Inflammatory macrophage (primary cell): ENCODE data around the gene F13A1.
A peak's percentile ranks its signal among the peaks of the same experiment; 100 is the strongest.

Experiments used
- DNase-seq, 2 donors: peaks; one replicate each; pipeline ENCODE4 v3.0.0-alpha.2; 2020 to 2022

The F13A1 gene

DNA sequence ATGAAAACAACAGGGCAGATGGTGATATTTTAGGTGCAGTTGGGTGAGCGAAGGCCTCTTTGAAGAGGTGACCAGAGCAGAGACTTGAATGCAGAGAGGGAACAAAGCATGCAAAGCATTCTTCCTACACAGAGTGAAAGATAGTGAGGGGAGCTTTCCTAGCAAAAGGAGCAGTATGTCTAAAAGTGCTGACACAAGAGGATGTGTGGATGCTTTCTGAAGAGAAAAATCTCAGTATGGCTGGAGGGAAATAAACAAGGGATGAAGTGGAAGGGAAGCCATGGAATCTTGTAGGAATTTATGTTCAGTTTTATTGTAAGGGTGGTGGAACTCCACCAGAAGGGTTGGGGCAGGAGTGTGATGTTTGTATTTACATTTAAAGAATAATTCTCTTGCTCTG lies 128.6 kb downstream of the F13A1 start:
- DNase-seq: no peak

DNA sequence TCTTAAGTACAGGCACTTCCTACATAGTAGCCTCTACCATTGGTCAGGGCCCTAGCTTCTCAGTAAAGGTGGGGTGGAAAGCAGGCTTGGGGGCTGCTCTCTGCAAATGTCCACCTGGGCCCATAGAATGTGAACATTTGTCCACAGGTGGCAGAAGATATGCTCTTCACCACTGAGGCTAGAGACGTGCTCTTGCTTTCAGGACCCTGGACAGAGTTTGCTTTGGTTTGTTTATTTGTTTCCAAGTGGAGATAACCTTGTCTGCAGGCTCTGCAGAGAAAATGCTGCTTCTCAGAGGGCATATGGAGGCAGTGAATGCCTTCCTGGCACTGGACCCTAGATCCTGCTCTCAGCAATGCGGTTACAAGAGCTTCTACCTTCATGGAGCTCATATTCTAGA lies 129.0 kb downstream of the F13A1 start:
- no peak for DNase-seq

DNA sequence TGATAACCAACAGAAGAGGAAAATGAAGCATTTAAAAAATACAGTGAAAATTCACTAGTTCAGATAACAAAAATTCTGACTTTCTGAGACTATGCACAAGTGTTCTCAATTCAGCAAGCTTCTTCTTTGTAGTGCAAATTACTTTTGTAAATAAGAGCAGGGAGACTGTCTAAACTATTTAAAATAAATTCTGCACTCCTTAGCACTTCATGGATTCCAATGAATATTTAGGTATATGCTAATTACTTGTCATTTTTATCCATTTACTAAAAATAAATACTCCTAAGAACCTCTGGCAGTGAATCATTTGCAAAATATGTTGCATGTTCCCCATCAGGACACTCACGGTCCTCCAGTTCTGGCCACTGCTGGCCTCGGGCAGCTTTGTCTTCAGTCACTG lies 139.8 kb downstream of the F13A1 start:
- no peak for DNase-seq

DNA sequence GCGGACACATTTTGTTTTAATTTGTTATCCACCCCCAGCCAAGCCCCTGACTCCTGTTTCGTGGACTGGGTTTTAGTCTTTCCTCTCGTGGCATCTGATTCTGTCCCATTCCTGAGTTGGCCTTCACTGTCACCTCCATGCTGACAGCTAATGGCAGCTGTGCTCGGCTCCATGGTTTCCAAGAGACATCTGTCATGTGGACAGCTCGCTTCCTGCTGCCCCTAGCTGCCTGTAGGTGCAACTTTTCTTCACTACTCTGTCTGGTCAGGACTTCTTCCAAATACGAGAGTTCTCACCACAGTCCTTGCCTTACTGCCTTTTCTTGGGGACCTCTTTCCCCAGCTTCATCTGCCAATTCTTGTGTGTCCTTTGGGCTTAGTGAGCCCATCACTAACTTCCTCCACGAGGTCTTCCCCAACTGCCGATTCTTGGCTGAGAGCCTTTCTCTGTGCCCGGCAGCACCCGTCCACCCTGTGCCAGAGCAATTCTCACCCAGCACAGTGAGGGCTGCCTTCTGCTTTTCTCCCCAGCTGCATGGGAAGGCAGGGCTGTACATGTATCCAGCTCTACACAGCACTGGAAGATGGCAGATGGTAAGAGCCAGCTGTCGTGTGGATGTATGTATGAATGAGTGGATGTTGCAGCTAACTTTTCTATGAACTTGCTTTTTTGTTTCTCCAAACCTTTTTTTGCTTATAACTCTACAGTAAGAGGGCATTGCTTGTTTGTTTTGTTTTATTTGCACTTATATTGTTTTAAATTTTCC lies 140.4 kb downstream of the F13A1 start:
- no peak for DNase-seq

DNA sequence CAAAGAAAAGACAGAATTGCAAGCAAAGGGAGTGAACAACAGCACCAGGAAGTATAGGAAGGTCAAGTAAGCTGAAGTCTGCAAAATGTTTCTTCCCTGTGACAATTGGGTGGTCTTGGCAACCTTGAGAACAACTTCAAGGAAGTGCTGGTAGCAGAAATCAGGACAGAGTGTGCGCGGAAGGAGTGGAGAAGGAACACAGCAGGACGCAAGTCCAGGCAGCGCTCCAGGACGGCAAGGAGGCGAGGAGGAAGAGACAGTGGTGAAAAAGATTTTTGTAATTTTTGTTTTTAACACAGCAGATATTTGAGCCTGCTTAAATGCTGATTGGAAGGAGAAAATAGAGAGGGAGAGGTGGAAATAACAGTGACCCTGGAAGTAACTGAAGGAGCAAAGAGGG lies 141.7 kb downstream of the F13A1 start:
- DNase-seq: no peak

DNA sequence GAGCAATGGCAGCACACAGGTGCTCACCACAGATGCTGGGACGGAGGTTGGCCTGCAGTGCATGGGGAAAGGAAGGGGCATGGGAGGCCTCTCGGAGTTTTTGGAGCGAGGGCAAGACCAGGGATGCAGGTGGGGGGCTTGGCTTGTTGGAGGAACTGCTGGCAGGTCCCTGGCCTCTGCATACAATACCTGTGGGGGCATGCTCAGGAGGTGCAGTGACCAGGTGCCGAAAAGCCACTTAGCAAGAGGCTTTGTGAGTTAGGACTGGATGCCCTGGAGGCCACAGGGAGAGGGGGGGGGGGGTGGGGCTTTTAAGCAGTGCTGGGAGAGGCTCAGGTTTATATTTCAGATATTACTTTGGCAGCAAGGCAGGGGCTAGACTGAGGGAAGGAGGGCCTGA lies 142.7 kb downstream of the F13A1 start:
- no peak for DNase-seq

DNA sequence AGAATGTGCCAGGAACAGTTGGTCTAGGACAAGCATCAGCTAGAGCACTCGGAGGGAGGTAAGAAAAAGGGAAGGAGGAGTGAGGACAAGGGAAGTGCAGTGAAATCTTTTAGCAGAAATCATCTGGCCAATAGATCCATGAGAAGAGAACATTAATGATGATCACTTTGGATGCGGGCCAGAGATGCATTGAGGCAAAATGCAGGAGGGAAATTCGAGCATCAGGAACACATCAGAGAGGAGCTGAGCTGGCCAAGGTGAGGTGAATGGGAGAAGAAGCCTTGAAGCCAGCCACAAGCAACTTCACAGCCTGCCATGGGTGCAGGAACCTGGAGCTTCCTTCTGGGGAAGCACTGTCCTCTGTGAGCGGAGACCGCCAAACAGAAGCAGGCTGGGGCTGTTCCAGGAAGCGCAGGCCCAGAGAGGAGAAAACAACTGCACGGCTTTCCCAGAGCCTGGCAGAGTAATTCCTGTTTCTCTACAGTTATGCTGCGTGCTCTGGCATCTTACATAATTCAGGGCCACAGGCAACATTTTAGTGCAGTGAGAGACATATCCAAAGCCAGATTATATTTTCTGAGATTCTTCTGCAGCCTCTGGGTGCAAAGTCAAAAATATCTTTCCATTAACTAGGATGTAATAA lies 143.8 kb downstream of the F13A1 start:
- DNase-seq: no peak

DNA sequence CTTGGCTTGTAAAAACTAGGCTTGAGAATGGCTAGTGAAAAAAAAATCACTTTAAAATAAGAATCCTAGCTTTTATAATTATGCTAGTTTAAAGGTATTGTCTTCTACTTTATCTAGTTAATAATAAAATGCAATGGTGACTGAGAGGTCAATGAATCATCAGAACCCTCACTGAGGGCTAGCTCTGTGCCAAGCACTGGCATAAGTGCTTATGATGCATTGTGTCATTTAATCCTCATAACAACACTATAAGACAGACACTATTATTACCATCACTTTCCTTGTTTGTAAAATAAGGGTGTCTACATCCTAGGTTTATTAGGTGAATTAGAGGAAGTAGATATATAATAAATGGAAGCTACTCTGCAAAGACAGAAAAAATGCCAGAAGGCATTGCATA lies 144.3 kb downstream of the F13A1 start:
- no peak for DNase-seq

DNA sequence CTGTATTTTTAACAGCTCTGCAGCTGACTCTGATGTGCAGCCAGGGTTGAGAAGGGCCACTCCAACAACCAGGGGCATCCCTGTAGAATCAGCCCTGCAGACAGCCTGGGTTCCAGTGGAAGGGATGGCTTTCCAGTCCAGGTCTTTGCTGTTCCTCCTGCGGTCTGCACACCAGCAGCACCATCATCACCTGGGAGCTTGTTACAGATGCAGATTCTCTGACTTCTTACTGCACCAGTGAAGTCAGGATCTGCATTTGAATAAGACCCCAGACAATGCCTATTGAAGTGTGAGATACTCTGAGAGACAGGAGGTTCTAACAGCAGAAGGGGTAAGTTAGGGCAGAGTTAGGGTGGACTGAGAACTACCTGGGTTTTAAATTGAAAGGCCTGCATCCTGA lies 151.3 kb downstream of the F13A1 start:
- no peak for DNase-seq

DNA sequence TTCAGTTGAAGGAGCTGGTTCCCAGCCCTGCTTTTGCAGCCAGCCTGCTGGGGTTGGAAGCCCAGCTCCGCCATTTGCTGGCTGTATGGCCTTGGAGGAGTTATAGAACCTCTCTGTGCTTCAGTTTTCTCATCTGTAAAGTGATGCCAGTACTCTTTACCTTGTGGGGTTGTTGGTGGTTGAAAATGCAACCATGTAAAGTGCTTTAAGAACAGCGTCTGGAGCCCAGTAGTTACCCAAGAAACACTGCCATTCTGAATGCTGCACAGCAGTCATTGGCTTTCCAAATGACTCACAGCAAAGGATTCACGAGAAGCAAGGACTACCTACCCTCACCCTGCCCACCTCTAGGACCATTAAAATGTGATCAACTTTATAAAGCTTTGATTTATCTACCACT lies 154.4 kb downstream of the F13A1 start:
- DNase-seq: no peak

DNA sequence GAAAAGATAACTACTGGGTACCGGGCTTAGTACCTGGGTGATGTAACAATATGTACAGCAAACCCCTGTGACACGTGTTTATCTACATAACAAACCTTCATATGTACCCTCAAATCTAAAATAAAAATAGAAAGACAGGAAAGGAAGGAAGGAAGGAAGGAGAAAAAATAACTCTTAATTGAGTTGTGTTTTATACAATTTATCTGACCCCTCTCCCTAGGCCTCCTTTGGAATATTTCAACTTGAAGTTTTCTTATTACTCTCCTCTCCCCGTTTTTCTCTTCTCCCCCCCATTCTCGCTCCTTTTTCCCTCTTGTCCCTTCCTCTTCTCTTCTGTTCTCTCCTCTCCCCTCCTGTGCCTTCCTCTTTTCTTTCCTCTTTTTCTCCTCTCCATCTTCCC lies 156.1 kb downstream of the F13A1 start:
- no peak for DNase-seq

DNA sequence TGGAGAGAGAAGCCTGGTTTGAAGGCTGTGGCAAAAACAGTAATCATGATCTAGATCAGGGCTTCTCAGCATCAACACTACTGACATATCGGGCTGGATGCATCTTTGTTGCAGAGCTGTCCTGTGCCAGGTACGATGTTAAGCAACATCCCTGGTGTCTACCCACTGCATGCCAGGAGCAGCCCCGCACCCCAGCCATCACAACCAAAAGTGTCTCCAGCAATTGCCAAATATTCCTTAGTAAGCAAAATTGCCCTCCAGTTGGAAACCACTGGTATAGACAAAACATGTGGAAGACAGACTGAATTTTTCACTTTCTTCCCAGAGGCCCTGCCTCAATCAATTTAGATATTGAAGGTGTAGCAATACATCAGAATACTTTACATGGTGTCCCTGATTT lies 166.1 kb downstream of the F13A1 start:
- DNase-seq: no peak

DNA sequence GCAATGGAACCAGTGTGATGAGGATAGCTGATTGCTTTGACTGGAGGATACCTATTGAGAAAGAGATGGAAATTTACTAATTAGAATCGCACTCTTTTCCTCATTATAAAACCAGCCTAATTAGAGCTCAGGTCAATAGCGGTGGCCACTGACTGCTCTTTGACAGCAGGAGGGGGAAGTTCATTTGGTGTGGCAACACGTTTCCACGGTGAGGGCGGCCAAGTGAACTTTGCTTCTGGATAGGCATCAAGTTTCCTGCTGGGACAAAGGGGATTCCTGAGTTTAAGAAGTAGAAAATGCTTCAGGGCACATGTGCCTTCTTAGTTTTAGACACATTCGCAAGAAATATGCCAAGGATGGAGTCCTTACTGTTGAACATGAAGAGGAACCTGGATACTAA lies 168.4 kb downstream of the F13A1 start:
- no peak for DNase-seq

DNA sequence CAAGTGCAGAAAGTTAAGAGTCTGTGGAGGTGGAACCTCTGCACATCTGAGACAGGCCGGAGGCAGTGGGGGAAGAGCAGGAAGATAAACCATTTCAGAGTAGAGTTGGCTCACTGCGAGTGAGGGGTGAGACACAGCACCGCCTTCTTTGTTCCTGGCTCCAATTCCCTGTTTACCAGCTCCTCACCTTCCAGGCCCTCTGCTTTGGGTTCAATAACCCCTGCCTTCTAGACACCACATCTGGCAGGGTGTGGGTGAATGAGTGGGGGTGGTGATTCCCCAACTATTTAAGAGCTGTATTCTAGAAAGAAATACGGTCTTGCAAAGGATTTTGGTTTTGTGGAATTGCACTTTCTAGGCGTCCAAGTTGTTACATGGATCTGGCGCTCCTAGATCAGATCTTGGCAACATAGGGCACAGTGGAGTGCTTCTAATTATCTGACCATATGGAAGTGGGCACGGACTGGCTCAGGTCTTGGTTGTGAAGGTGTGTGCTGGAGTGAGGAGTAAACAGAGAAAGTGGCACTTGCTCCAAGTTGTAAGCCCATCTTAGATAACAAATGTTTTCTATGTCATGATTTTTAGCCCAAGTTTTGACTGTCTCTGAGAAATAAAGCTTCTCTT lies 172.2 kb downstream of the F13A1 start:
- no peak for DNase-seq

DNA sequence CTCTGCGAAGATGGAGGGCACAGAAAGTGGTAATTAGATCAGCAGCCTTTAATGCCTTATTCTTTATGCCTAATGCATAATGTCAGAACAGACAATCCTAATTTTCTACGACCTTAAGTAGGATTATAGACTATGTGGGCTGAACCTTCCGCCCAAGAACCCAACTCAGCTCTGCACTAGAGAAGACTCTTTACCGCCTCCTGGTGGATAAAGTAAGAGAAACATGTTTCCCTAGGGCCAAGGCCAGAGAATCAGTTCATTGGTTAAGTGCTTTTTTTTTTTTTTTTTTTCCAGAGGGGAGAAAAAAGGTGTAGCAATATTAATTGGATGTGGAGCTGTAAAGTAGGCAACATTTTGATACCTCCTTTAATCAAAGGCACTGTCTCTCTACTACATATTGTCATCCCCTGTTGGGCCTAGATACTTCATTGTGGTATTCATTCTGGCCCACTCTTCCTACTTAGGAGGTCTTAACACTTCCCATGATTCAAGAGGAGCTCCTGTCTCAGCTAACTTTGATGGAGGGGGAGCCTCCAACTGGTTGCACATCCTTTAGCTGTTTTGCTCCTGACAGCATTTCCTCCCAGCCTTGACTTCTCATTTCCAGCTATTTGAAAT lies 188.9 kb downstream of the F13A1 start:
- DNase-seq: peak; percentile 48 to 49

DNA sequence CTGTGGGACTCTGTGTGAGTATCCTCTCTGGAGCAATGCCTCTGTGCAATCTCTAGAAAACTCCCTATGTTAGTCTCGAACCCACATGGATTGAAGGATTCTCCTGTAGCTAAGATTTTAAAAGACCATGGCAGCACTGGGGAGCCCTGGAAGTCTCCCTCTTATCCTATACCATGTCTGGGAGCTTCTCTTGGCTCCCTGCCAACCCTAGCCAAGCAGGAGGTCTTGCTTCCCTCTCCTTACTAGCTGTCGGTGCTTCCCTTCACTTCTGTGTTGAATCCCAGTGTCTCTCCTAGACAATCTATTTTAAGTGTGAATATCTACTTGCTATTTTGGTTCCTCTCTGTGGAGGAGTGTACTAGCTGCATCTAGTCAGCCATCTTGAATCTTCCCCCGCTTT lies 195.0 kb downstream of the F13A1 start:
- DNase-seq: no peak

DNA sequence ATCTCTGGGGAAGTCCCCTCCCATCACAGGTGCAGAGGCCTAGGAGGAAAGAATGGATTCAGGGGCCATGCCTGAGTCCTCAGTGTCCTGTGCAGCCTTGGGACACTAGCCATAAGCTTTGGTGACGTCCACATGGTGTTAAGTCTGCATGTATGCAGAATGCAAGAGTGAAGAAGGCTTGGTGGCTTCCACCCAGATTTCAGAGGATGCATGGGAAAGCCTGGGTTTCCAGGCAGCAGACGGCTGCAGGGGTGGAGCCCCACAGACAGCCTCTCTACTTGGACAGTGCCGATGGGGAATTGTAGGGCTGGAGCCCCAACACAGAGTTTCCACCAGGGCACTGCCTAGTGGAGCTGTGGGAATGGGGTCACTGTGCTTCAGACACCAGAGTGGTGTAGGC lies 196.7 kb downstream of the F13A1 start:
- no peak for DNase-seq

DNA sequence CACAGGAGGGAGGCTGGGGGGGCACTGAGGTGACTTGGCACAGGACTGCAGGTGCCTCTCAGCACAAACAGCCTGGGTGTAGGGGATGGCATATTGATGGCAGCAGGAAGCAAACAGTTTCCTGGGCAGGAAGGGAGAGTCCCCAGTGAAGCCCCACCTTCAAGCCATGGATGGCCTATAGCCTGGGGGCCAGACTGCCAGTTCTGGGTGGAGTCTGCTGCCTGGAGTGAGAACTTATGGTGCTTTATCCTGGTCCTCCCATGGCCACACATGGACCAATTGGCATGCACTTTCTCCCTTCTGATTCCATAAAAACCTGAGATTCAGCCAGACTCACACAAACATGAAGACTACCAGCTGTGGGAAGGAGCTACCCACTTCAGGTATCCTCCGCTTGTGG lies 198.5 kb downstream of the F13A1 start:
- DNase-seq: no peak

DNA sequence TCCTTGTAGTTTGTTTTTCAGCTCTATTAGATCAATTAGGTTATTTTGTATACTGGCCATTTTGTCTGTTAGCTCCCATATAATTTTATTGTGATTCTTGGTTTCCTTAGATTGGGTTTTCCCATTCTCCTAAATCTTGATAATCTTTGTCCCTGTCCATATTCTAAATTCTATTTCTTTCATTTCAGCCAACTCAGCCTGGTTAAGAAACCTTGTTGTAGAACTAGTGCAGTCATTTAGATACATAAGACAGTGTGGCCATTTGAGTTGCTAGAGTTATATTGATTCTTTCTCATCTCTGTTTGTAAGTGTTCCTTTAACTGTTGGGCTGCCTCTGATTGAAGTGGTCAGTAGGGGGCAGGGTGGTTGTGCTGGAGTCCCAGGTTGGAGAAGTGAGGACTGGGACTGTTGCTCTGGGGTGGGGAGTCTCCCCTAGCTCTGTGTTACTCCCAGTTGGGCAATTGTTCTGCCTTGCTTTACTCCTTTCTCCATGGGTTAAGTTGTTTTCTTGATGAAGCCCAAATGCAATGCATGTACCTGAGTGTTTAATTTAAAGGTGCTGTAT lies 214.9 kb downstream of the F13A1 start:
- DNase-seq: peak; percentile 29 to 37
